HCT116 (cell line): ENCODE data around the gene GDNF. TPM values are rescaled to one million over a fixed set of nuclear protein-coding genes. Genes with fewer than 3 reads are reported as not detected.

Experiments
- ATAC-seq: fragments of 200-7000 bp; cut with Tn5 transposase; 2 replicates; pipeline ENCODE4 v1.9.1; 2020; ENCODE audit warnings: mild to moderate bottlenecking, moderate library complexity
- BruUV-seq: library from RNA; stranded (reverse); fragments of 400-500 nt; replicated peaks from 2 replicates; lab custom pipeline; 2021; lab: Mats Ljungman, UMichigan
- CTCF ChIA-PET: fragments of 300-600 bp; sonication (Branson Sonifier 250); formaldehyde crosslinking; loops from one replicate; lab custom pipeline; 2021; ENCODE audit warnings: antibody characterized with exemption; lab: Charles Lee
- POLR2A ChIA-PET: fragments of 300-600, 350-600 bp; sonication (Branson Sonifier 250); formaldehyde crosslinking; loops from one replicate; lab custom pipeline; 2021; ENCODE audit warnings: antibody characterized with exemption; lab: Charles Lee
- RAD21 ChIA-PET, 2 experiments: fragments of 300-600 bp; sonication (Branson Sonifier 250); formaldehyde crosslinking; loops; one replicate each; lab custom pipeline; 2023; ENCODE audit warnings: low total read pairs in 2 of 2; ENCODE audit not compliant: uncharacterized antibody in 2 of 2, unreplicated experiment in 2 of 2, low non-redundant PET in 1 of 2; lab: Charles Lee
- DNase-seq: peaks from one replicate; pipeline ENCODE4 v3.0.0-alpha.2; 2010; ENCODE audit warnings: low read depth, low spot score
- H2AFZ ChIP-seq: fragments of 200-600 bp; shearing (Covaris generic), sonication (generic); 2 replicates; pipeline ENCODE4 v1.6.1; 2017; ENCODE audit warnings: low read depth, mixed run types, mixed read lengths, antibody characterized with exemption, low read length; ENCODE audit not compliant: poor library complexity, severe bottlenecking
- H3K27ac ChIP-seq: 2 replicates; pipeline ENCODE4 v1.5.1; 2012; ENCODE audit warnings: low read depth, low read length
- H3K27me3 ChIP-seq: fragments of 200-600 bp; sonication (generic); 2 replicates; pipeline ENCODE4 v1.6.1; 2016; ENCODE audit warnings: mixed run types, low read length, mixed read lengths; ENCODE audit not compliant: insufficient read depth
- H3K36me3 ChIP-seq, 2 experiments: fragments of 200-500 bp in 1 of 2; fragments of 200-600 bp in 1 of 2; sonication (Bioruptor generic) in 1 of 2; sonication (generic) in 1 of 2; 2 replicates each; pipeline versions ENCODE4 v1.5.1 to v1.6.1; 2014 to 2016; ENCODE audit warnings: low read length in 2 of 2, inconsistent platforms in 1 of 2, mixed read lengths in 1 of 2, mixed run types in 1 of 2; ENCODE audit not compliant: insufficient read depth in 2 of 2, control insufficient read depth in 1 of 2
- H3K4me1 ChIP-seq, 2 experiments: fragments of 200-600 bp in 1 of 2; sonication (generic) in 1 of 2; 2 replicates each; pipeline versions ENCODE4 v1.5.1 to v1.6.1; 2012 to 2017; ENCODE audit warnings: low read length in 2 of 2, inconsistent platforms in 1 of 2, mild to moderate bottlenecking in 1 of 2, mixed read lengths in 1 of 2, mixed run types in 1 of 2, moderate library complexity in 1 of 2; ENCODE audit not compliant: insufficient read depth in 2 of 2, control insufficient read depth in 1 of 2
- H3K4me2 ChIP-seq: fragments of 200-600 bp; sonication (generic); 2 replicates; pipeline ENCODE4 v1.6.1; 2017; ENCODE audit warnings: mixed run types, low read length, mixed read lengths
- H3K4me3 ChIP-seq, 2 experiments: fragments of 200-600 bp in 1 of 2; sonication (generic) in 1 of 2; replicated peaks in 1 of 2; 2 replicates each; pipeline ENCODE4 v1.5.1; 2011 to 2016; ENCODE audit warnings: low read length in 2 of 2, control low read depth in 1 of 2, low read depth in 1 of 2, mild to moderate bottlenecking in 1 of 2, mixed read lengths in 1 of 2, mixed run types in 1 of 2
- H3K79me2 ChIP-seq: fragments of 200-600 bp; sonication (generic); 2 replicates; pipeline ENCODE4 v1.6.1; 2017; ENCODE audit warnings: mild to moderate bottlenecking, mixed run types, low read length, moderate library complexity, mixed read lengths; ENCODE audit not compliant: insufficient read depth
- H3K9ac ChIP-seq: fragments of 200-600 bp; sonication (generic); 2 replicates; pipeline ENCODE4 v1.6.1; 2016; ENCODE audit warnings: low read length, mixed read lengths
- H3K9me2 ChIP-seq: fragments of 200-600 bp; sonication (generic), shearing (Covaris generic); 2 replicates; pipeline ENCODE4 v1.6.1; 2017; ENCODE audit warnings: mixed run types, mild to moderate bottlenecking, moderate library complexity; ENCODE audit not compliant: insufficient read depth
- H3K9me3 ChIP-seq, 2 experiments: fragments of 200-500 bp in 1 of 2; fragments of 200-600 bp in 1 of 2; sonication (Bioruptor generic) in 1 of 2; sonication (generic) in 1 of 2; 2 replicates each; pipeline ENCODE4 v1.6.1; 2014 to 2017; ENCODE audit warnings: low read length in 2 of 2, mixed read lengths in 2 of 2, inconsistent platforms in 1 of 2, low read depth in 1 of 2, mild to moderate bottlenecking in 1 of 2, mixed run types in 1 of 2, moderate library complexity in 1 of 2; ENCODE audit not compliant: control insufficient read depth in 1 of 2, insufficient read depth in 1 of 2
- H4K20me1 ChIP-seq: fragments of 200-600 bp; sonication (generic), shearing (Covaris generic); 2 replicates; pipeline ENCODE4 v1.6.1; 2017; ENCODE audit warnings: mixed run types, mild to moderate bottlenecking, moderate library complexity; ENCODE audit not compliant: insufficient read depth
- CTCF ChIP-seq, 3 experiments: fragments of 200-600 bp in 1 of 3; sonication (generic) in 1 of 3; IDR thresholded peaks in 2 of 3; conservative IDR thresholded peaks in 1 of 3; 2 replicates each; pipeline ENCODE4 v1.5.1; 2012 to 2017; ENCODE audit warnings: low read depth in 2 of 3, low read length in 2 of 3, antibody characterized with exemption in 1 of 3, borderline replicate concordance in 1 of 3, control low read depth in 1 of 3, mild to moderate bottlenecking in 1 of 3, mixed read lengths in 1 of 3, mixed run types in 1 of 3, moderate library complexity in 1 of 3; ENCODE audit not compliant: insufficient read depth in 1 of 3
- POLR2AphosphoS5 ChIP-seq: IDR thresholded peaks from 2 replicates; pipeline ENCODE4 v1.6.1; 2011; ENCODE audit warnings: mild to moderate bottlenecking, low read depth, low read length, moderate library complexity
- RAD21 ChIP-seq: IDR thresholded peaks from 2 replicates; pipeline ENCODE4 v1.6.1; 2012; ENCODE audit warnings: low read depth, mild to moderate bottlenecking
- SIN3A ChIP-seq: IDR thresholded peaks from 2 replicates; pipeline ENCODE4 v1.6.1; 2012; ENCODE audit warnings: low read depth
- SP1 ChIP-seq: IDR thresholded peaks from 2 replicates; pipeline ENCODE4 v1.6.1; 2012; ENCODE audit warnings: low read depth
- intact Hi-C: fragments of 100-400 bp; cut with micrococcal nuclease; formaldehyde crosslinking; loops from 2 replicates; pipeline ENCODE4 v1.10.0; 2022
- total RNA-seq: library from RNA; stranded (reverse); gene quantifications from one replicate; pipeline ENCODE4 v1.2.1, GENCODE V29; 2021; ENCODE audit not compliant: unreplicated experiment

Gene GDNF
- total RNA-seq, 1 experiment from 2014 or later, result not detected

- intact Hi-C loops, result no loop called here
- Histone ChIP-seq H4K20me1 (no peaks in the 10 kb centered on the region), H3K36me3 (no peaks in the 10 kb centered on the region), H3K9me3 (no peaks in the 10 kb centered on the region), H3K4me3 (no peak overlapping the region), H3K9me2 (no peaks in the 10 kb centered on the region), H2AFZ (no peak overlapping the region), H3K9ac (no peak overlapping the region), H3K27me3 (no peaks in the 10 kb centered on the region), H3K79me2 (no peaks in the 10 kb centered on the region), H3K4me1 (no peaks in the 10 kb centered on the region), H3K27ac (no peak overlapping the region), H3K4me2 (no peak overlapping the region)
- RAD21 ChIA-PET, result no interaction called here
- ATAC-seq (no peak), DNase-seq (no peak)
- POLR2A ChIA-PET, result no interaction called here
- CTCF ChIA-PET, result no interaction called here
- no TSS peak for BruUV-seq
- TF ChIP-seq SIN3A (no peak), POLR2AphosphoS5 (no peak), RAD21 (no peak)
- TF ChIP-seq, all 23 proteins: peak for 0
Measured at GRCh38 chr5:37814699-37815098, 25.1 kb downstream of the GDNF start.

GRCh38 chr5:37812365-37812764 lies 27.5 kb downstream of the GDNF start:
- H3K27ac ChIP-seq, result no peak overlapping the region
- no peaks in the 10 kb centered on the region for H3K9me2 ChIP-seq
- H3K79me2 ChIP-seq, result no peaks in the 10 kb centered on the region
- POLR2A ChIA-PET, result no interaction called here
- no peak overlapping the region for H3K4me2 ChIP-seq
- DNase-seq, result no peak
- H3K9ac ChIP-seq, result no peak overlapping the region
- H3K36me3 ChIP-seq, result no peaks in the 10 kb centered on the region
- ATAC-seq, result no peak
- BruUV-seq, result no TSS peak
- intact Hi-C loops, result no loop called here
- no peaks in the 10 kb centered on the region for H3K9me3 ChIP-seq
- TF ChIP-seq SP1, result 0 out of 2 replicates have a peak, but pooled peaks have one; percentile 11
- TF ChIP-seq CTCF (IDR thresholded peaks at IDR 0.05 in 2 of 3, conservative IDR thresholded peaks at IDR 0.05 in 1 of 3; ENCODE audit: borderline replicate concordance in 1 of 3, insufficient read depth in 1 of 3, low read depth in 2 of 3, low read length in 2 of 3), result no peak
- H2AFZ ChIP-seq, result no peak overlapping the region
- no peak overlapping the region for H3K4me3 ChIP-seq
- H3K4me1 ChIP-seq, result no peaks in the 10 kb centered on the region
- RAD21 ChIA-PET, result no interaction called here
- H4K20me1 ChIP-seq, result no peaks in the 10 kb centered on the region
- no peaks in the 10 kb centered on the region for H3K27me3 ChIP-seq
- CTCF ChIA-PET, result no interaction called here
